PC-9 (cell line): ENCODE data around the gene CAPN13.

Experiments
- CTCF ChIP-seq: fragments of 200-600 bp; sonication (generic); conservative IDR thresholded peaks from 2 replicates; pipeline ENCODE4 v1.6.1; 2017; ENCODE audit warnings: mixed run types, antibody characterized with exemption, mild to moderate bottlenecking, moderate library complexity
- EZH2 ChIP-seq: fragments of 200-600 bp; sonication (generic); IDR thresholded peaks from 2 replicates; pipeline ENCODE4 v1.8.0; 2017; ENCODE audit warnings: antibody characterized with exemption, low read depth

GRCh38 chr2:30777661-30778505, 29.4 kb downstream of the CAPN13 start:
- TF ChIP-seq CTCF (no peak), EZH2 (no peak)
